Fibroblast of mammary gland (primary cell): ENCODE measurements around the gene CDHR3.

Experiments
- DNase-seq: peaks from one replicate; pipeline ENCODE4 v3.0.0-alpha.2; 2010; ENCODE audit warnings: low read depth
- H3K4me3 ChIP-seq: 2 replicates; pipeline ENCODE4 v1.5.1; 2011; ENCODE audit warnings: low read depth, mild to moderate bottlenecking, low read length, moderate library complexity; ENCODE audit not compliant: control insufficient read depth
- TF ChIP-seq, protein P1 (sequence below): conservative IDR thresholded peaks from 2 replicates; pipeline ENCODE4 v1.5.1; 2011; ENCODE audit warnings: low read depth, low read length, inconsistent platforms; ENCODE audit not compliant: control insufficient read depth, insufficient read depth

Gene CDHR3

DNA sequence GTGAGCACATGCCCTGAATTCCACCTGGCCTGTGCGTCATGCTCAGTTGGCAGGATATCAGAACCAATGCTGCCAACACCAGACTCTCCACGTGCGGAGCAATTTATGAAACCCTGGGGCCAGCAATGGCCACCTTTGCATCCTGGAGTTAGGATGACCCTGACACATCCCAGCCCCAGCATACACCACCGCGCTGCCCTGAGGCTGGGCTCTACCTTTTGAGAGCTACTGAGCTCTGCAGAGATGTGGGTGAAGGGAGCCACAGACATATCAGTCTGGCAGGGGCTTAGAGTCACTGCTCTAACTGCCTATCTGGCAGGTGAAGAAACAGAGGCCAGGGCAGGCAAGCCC lies 107.1 kb downstream of the CDHR3 start:
- no peak overlapping the region for H3K4me3 ChIP-seq
- DNase-seq = no peak
- TF ChIP-seq, protein P1, sequence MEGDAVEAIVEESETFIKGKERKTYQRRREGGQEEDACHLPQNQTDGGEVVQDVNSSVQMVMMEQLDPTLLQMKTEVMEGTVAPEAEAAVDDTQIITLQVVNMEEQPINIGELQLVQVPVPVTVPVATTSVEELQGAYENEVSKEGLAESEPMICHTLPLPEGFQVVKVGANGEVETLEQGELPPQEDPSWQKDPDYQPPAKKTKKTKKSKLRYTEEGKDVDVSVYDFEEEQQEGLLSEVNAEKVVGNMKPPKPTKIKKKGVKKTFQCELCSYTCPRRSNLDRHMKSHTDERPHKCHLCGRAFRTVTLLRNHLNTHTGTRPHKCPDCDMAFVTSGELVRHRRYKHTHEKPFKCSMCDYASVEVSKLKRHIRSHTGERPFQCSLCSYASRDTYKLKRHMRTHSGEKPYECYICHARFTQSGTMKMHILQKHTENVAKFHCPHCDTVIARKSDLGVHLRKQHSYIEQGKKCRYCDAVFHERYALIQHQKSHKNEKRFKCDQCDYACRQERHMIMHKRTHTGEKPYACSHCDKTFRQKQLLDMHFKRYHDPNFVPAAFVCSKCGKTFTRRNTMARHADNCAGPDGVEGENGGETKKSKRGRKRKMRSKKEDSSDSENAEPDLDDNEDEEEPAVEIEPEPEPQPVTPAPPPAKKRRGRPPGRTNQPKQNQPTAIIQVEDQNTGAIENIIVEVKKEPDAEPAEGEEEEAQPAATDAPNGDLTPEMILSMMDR = no peak

DNA sequence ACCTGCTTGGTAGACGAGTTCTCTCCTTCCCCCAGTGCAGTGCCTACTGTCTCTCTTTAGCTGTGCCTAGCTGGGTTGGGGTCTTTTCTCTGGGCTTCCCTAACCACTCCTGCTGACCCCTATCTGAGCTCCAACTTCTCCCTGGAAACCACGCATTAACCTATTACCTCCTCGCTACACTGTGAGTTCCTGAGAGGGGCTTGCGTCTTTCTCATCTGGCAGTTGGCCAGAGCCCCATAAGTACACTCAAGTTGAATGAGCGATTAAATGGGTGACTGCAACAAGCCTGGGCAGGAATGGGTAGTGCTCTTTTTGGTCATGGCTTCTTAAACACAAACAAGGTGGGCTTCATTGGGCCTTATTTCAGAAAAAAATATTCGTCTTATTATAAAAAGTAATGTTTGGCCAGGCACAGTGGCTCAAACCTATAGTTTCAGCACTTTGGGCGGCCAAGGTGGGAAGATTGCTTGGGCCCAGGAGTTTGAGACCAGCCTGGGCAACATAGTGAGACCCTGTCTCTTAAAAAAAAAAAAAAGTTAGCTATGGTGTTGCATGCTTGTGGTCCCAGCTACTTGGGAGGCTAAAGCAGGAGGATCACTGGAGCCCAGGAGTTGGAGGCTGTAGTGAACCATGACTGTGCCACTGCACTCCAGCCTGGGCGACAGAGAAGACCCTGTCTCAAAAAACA lies 107.6 kb downstream of the CDHR3 start:
- TF ChIP-seq, protein P1 = no peak
- no peak for DNase-seq
- no peak overlapping the region for H3K4me3 ChIP-seq

DNA sequence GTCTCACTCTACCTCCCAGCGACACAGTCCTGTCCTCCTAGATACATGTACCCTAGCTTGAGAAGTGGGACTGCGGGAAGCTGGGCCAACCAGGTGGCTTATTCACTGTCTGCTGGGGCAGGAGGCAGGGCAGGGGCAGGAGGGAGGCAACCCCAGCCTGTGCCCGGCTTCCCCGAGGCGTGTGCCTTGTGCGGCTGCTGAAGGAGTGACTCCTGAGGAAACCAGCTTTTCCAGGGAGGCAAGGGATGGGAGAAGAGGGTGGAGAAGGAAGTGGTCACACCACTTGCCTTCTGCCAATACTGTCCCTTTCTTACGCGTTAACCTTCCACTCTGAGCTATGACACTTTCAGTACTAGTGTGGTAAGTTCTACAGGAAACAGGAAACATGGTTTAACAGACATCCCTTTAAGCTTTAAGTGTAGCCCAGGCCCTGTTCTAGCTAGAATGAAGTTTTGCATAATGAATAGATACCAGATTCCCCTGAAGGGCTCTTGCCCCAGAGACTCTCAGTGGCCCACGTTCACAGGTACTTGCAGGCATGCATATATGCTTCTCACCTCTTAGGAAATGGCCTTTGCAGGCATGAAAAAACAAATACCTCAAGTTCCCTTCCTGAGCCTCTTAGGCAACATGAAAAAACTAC lies 108.4 kb downstream of the CDHR3 start:
- no peak overlapping the region for H3K4me3 ChIP-seq
- no peak for DNase-seq
- TF ChIP-seq, protein P1 = no peak

DNA sequence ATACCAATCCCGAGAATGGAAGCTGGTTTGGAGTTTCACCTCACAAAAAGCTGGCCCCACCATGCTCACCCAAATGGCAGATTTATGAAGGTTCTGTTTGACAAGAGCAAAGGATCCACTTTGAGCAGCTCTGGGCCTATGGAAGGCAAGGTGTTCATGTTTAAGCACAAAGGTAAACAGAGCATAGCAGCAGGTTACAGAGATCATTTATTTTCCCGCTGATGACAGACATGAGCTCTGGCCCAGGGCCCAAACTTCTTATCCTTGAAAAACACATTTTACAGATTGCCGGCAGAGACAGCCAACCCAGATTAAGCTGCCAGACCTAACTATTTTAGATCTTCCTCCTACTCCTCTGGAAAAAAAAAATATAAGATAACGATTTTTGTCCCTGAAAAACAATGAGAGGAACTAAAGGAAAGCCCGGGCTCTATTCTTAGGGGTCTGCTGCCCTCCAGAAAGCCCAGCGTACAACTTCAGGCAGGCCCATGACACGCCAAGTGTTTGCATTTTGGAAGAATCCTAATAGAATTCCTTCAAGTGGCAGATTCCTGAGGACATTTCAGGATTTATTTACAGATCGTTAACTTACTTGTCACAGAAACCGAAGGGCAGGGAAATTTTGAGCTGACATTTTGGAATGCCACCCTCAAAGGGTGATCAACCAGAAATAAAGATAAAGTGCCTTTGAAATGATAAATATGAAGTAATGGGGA lies 109.1 kb downstream of the CDHR3 start:
- H3K4me3 ChIP-seq = no peak overlapping the region
- DNase-seq = no peak
- TF ChIP-seq, protein P1 = no peak

DNA sequence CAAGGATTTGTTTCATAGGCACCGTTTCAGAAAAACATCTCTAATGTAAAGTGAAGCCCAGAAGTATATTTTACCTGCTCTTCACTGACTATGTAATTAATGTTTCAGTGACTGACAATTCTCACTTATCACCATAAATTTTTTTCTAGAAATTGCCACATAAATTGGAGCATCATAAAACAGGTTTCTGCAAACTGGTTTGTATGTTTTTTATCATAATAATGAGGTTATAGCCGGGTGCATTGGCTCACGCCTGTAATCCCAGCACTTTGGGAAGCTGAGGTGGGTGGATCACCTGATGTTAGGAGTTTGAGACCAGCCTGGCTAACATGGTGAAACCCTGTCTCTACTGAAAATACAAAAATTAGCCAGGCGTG lies 109.6 kb downstream of the CDHR3 start:
- DNase-seq = no peak
- TF ChIP-seq, protein P1 = no peak
- no peak overlapping the region for H3K4me3 ChIP-seq

DNA sequence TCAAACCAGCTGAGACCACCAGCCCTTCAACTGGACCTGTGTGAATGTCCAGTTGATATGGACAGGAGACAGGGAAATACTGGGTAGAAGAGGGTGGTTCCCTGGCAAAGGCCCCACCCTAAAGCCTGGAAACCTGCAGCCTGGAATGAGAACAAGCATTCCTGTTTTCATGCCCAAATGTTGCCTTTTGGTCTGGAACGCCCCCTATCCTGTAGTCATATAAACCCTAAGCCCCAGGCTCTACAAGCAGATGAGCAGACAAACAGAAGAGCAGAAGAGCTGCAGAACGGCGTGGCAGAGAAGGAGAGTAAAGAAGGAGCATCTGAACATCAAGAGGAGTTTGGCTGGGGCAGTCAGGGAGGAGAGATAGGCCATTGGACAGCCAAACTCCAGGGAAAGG lies 110.6 kb downstream of the CDHR3 start:
- DNase-seq = no peak
- H3K4me3 ChIP-seq = no peak overlapping the region
- TF ChIP-seq, protein P1 = no peak

DNA sequence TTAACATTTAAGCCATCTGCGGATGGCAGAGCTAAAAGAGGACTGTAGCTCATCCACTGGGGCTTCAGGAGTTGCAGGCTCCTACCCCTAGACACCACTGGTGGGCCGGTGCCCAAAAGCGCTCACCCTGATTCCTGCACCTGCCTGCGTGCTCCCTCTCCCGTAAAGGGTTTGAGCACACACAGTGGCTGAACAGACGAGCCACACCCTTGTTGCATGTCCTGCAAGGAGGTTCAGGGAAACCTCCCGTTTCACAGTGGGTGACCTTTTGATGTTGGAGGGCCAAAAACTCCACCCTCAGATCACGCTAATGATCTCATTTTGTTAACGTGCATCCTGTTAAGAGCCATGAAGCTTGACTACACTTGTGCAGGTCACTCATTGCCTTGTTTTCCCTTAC lies 111.2 kb downstream of the CDHR3 start:
- TF ChIP-seq, protein P1 = no peak
- no peak overlapping the region for H3K4me3 ChIP-seq
- no peak for DNase-seq
